ENCODE data around the gene HACE1.

Gene HACE1

GRCh38 chr6:104683809-104684208, 175.9 kb downstream of the HACE1 start:
- no peak for DNase-seq

- peak; percentile 76 for DNase-seq
These were observed 176.7 kb downstream of the HACE1 start for GRCh38 chr6:104682722-104683643.

- DNase-seq, result no peak
These were observed 179.2 kb downstream of the HACE1 start for GRCh38 chr6:104680539-104680938.

DNA sequence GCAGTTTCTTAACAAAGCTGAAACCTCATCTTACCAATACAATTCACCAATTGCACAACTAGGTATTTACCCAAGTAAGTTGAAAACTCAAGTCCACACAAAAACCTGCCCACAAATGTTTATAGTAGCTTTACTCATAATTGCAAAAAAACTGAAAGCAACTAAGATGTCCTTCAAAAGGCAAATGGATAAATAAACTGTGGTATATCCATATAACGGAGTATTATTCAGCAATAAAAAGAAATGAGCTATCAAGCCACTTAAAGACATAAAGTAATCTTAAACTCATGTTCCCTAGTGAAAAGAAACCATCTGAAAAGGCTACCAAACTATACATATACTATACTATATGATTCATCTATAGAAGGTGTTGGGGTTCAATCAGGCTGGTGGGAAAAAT, 179.7 kb downstream of the HACE1 start:
- DNase-seq, result no peak
